Activated CD8-positive, alpha-beta memory T cell treated with anti-CD3 and anti-CD28 coated beads, Interleukin-2, amount 50 U/mL, for 48 hours (primary cell): ENCODE data around the gene PPA2.
"Not testable (repeated sequence)": the region's sequence is repeated elsewhere in the genome, so short reads cannot be mapped to it uniquely, and the experiment has no call there.

Experiments used
- DNase-seq: peaks from one replicate; pipeline ENCODE4 v3.0.0-alpha.2; 2020

The PPA2 gene

GRCh38 chr4:105458001-105458400, 15.9 kb downstream of the PPA2 start:
- DNase-seq: no peak

DNA sequence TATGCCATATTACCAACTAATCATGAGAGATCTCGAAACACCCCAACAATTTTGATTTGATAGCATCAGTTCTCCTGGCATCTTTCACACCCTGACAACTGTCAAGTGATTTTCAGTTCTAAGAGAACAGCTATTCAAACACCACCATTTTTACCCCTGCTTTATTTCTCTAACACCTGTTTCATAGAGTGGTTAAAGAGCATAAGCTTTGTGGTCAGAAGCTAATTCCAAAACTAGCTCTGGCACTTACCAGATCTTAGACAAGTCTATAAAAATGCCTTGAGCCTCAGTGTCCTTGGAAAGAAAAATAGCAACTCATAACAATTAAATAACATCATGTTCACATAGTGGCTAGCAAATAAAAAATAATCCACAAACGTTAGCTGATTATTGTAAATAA, 17.9 kb downstream of the PPA2 start:
- no peak for DNase-seq

DNA sequence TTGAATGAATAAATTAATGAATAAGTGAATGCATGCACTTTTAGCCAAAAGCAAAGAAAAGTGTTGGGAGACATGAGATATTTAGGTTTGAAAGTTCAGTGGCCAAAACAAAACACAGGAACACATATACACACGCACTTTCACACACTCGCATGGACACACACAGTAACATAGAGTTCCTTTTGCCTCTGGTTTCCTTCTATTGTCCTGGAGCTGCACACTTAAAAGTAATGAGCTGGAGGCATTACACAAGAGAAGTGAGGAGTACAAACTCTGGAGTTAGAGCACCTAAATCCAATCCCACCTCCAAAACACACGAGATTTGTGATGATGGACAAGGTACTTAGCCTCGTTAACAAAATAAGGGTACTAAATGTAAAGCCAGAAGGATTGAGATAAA, 18.7 kb downstream of the PPA2 start:
- DNase-seq: no peak

- no peak for DNase-seq
Measured at GRCh38 chr4:105453550-105454205, 20.2 kb downstream of the PPA2 start.

DNA sequence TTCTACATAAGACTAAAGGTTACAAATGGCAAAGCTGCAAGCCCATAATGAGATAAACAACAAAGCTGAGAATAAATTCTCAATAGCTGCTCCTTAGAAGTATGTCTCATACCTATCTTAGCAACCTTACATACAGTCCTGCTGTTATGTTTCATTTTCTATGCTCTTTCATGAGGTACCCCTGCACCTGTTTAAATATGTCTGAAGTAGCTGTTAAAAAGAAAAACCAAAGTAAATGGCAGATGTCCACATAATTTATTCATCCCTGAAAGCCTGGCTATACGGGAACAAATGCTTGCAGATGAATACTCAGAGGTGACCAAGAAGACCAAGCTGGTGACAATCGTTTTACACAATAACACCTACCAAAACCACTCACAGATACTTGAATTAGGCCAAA, 22.5 kb downstream of the PPA2 start:
- no peak for DNase-seq

DNA sequence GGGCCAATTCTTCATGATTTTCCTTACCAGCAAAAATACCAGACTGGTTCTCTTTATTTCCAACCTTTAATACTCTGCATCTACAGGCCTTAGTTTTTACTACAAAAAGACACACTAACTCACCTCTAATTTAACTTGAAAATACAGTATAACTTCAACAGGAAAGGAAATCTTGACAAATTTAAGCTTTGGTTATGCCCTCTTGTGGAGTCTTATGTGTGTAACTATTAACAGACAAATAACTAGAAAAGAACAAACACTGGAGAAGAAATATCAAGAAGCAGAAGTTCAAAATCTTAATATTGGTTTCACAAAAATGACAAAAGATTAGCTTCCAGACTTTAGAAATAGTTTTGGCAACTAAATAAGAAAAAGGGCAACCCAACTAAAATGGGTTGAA, 33.0 kb downstream of the PPA2 start:
- DNase-seq: no peak

GRCh38 chr4:105437637-105438036, 36.2 kb downstream of the PPA2 start:
- DNase-seq: no peak

DNA sequence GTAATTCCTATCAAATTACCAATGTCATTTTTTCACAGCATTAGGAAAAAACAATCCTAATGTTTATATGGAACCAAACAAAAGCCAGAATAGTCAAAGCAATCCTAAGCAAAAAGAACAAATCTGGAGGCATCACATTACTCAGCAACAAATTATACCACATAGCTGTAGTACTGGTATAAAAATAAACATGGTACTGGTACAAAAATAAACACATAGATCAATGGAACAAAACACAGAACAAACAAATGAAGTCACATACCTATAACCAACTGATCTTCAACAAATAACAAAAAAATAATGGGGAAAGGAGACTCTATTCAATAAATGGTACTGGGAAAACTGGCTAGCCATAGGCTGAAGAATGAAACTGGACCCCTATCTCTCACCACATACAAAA, 37.4 kb downstream of the PPA2 start:
- DNase-seq: no peak

- DNase-seq: no peak
Measured at GRCh38 chr4:105434940-105435339, 38.9 kb downstream of the PPA2 start.

- no peak for DNase-seq
Measured at GRCh38 chr4:105433421-105433820, 40.4 kb downstream of the PPA2 start.

DNA sequence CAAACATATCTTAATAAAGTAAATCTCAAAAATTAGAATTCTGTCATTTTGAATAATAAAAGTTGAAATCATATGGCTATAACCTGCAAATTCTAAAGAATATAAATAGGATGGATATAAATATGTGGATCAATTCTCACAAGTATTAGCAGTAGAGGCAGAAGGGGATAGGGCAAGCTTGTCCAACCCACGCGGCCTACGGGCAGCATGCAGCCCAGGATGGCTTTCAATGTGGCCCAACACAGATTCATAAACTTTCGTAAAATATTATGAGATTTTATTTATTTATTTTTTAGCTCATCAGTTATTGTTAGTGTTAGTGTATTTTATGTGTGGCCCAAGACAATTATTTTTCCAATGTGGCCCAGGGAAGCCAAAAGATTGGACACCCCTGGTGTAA, 41.4 kb downstream of the PPA2 start:
- DNase-seq: no peak

DNA sequence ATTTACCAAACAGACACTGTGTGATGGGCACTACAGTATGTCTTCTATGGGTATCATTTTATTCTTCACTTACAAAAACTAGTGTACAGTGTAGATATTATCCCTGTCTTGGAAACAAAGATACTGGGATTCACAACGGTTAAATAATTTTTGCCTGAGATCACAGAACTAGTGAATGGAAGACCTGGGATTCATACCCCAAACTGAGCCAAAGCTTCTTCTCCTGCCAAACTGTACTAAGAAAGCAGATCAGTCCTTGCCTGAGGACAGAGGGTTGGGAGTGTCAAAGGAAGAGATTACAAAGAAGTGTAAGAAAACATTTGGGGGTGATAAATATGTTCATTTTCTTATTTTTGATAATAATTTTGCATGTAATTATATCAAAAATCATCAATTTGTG, 43.1 kb downstream of the PPA2 start:
- no peak for DNase-seq

DNA sequence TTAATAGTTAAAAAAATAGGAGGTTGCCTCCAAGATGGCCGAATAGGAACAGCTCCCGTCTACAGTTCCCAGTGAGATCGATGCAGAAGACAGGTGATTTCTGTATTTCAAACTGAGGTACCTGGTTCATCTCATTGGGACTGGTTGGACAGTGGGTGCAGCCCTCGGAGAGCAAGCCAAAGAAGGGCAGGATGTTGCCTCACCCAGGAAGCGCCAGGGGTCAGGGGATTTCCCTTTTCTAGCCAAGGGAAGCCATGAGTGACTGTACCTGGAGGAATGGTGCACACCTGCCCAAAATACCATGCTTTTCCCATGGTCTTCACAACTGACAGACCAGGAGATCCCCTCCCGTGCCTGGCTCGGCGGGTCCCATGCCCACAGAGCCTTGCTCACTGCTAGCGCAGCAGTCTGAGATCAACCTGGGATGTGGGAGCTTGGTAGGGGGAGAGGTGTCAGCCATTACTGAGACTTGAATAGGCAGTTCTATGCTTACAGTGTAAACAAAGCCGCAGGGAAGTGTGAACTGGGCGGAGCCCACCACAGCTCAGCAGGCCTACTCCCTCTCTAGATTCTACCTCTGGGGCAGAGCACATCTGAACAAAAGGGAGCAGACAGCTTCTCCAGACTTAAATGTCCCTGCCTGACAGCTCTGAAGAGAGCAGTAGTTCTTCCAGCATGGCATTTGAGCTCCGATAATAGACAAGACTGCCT, 47.5 kb downstream of the PPA2 start:
- no peak for DNase-seq

- no peak for DNase-seq
Measured at GRCh38 chr4:105422207-105422920, 51.5 kb downstream of the PPA2 start.

DNA sequence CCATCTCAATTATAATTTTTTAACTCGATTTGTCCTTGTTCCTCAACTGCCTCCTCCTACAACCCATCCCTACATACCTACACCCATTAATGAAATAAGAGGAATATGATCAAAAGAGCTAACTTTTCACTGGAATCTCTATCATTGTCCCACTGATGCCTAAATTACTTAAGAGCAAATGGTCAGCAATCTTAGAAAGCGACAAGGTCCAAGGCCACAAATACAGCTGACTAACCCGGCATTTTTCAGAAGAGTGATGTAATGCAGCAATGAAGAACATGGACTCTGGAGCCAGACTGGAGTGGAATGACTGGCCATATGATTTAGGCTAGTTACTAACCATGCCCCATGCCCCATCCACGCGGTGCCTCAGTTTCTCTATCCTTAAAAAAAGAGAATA, 56.2 kb downstream of the PPA2 start:
- no peak for DNase-seq

GRCh38 chr4:105415281-105415744, 58.5 kb downstream of the PPA2 start:
- no peak for DNase-seq

DNA sequence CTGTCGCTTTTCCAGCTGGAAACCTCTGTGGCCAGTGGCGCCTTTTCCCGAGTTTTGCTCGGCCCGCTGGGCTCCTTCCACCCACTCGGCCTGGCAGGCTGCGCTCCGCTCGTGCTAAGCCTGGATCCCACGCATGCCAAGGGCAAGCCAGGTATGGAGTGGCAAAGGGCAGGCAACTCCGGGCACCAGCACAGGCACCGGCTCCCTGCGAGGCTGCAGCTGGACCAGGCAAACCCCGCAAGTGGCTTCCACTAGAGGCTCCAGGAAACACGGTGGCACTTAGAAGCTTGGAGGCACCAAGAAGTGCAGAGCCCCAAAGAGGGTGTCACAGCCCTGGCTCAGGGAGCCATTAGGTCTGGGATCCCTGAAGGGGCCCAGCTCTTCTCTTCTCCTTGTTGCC, 59.5 kb downstream of the PPA2 start:
- no peak for DNase-seq

GRCh38 chr4:105409135-105409534, 64.7 kb downstream of the PPA2 start:
- not testable (repeated sequence) for DNase-seq

GRCh38 chr4:105400901-105401677, 72.8 kb downstream of the PPA2 start:
- DNase-seq: no peak

DNA sequence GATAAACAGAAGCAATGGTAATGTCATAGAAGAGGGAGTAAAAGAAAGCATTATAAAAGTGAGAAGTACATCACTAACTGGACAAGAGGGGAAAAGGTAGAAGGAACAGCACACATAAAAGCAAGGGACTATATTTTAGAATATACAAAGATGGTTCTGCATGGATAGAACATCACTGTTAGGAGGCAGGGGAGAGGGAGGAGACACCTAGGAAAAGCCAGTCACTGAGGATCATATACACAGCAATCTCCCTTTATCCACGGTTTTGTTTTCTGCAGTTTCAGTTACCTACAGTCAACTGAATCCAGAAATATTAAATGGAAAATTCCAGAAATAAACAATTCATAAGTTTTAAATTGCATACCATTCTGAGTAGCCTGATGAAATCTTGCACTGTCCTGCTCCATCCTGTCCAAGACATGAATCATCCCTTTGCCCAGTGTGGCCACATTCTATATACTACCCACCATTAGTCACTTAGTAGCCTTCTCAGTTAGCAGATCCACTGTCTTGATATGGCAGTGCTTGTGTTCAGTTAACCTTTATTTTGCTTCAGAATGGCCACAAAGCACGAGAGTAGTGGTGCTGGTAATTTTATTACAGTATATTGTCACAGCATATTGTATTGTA, 74.2 kb downstream of the PPA2 start:
- DNase-seq: no peak

DNA sequence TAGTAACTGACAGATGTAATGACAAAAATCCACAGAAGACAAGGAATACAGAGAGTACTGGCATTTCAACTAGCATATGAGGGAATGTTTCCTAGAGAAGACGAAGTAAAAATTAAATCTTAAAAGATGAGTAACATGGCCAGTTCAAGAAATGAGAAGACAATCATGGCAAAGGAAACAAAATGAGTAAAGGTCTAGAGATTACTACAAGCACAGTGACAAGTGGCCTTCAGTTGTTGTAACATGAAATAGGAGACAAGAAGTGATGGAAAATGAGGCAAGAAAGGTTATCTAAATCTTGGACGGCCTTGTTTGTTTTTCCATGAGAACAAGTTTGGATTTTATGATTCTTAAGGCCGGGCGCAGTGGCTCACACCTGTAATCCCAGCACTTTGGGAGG, 81.0 kb downstream of the PPA2 start:
- no peak for DNase-seq

DNA sequence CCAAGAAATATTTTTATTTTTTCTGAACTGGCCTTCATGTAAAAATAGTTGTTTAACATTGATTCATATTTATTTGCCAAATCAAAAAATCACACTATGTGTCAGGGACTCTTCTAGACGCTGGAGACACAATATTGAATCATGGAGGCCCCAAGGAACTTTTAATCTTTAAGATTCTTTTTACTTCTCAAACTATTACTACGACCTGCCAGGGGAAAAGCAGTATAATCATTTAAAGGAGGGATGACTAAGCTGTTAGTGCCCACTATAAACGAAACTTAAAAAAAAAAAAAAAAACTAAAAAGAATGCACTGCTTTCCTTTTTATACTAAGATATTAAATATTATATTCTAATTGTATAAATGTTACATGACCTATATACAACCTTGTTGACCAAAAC, 84.7 kb downstream of the PPA2 start:
- DNase-seq: no peak

DNA sequence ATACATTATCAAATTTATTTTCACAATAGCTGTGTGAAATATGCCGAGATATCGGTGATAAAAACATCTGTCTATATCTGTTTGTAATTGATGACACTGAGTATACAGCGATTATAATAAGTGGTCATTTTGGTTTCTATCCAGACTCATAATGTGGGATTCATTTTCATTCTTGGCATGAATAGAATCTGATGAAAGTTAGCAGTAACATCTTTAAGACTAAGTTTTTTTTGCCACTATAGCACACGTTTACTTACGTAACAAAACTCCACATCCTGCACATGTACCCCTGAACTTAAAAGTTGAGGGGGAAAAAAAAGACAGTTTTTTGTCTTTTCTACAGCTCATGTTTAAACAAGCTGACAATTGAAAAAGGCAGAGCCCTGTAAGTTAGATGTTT, 86.4 kb downstream of the PPA2 start:
- no peak for DNase-seq
